Measurements from ENCODE around the gene RNF166. TPM values are rescaled to one million over a fixed set of nuclear protein-coding genes. Genes with fewer than 3 reads are reported as not detected.

RNF166 gene
- total and polyA plus RNA-seq, 2 of the 13 experiments (the other 11 are each of a cell fraction or from before 2014, with no cell fraction given): 21.4 to 23.0 TPM

- TF ChIP-seq ZXDC (CRISPR knock-in tag; IDR thresholded peaks at IDR 0.05) (no peak), GFI1 (CRISPR knock-in tag; IDR thresholded peaks at IDR 0.05; ENCODE audit: borderline replicate concordance) (peak; percentile 84; the same call in 1 of the 2 replicates), ZNF160 (CRISPR knock-in tag; IDR thresholded peaks at IDR 0.05) (peak; percentile 93; the same call in 1 of the 2 replicates), ISL2 (CRISPR knock-in tag; IDR thresholded peaks at IDR 0.05) (peak; percentile 57), ATF3 (CRISPR knock-in tag; IDR thresholded peaks at IDR 0.05) (peak; percentile 67), GATAD2A (CRISPR knock-in tag; IDR thresholded peaks at IDR 0.05) (no peak; the same call in 1 of the 2 replicates), SKI (IDR thresholded peaks at IDR 0.05; ENCODE audit: partially characterized antibody) (peak; percentile 67), ZNF180 (CRISPR knock-in tag; IDR thresholded peaks at IDR 0.05; ENCODE audit: borderline replicate concordance, low read depth) (0 out of 2 replicates have a peak, but pooled peaks have one; percentile 37), THAP11 (CRISPR knock-in tag; IDR thresholded peaks at IDR 0.05) (peak; percentile 85), ZUFSP (CRISPR knock-in tag; IDR thresholded peaks at IDR 0.05; ENCODE audit: borderline replicate concordance) (no peak), KLF12 (CRISPR knock-in tag; IDR thresholded peaks at IDR 0.05; ENCODE audit: borderline replicate concordance) (peak; percentile 72; the same call in 1 of the 2 replicates), ZNF557 (CRISPR knock-in tag; IDR thresholded peaks at IDR 0.05) (no peak), ZNF484 (CRISPR knock-in tag; IDR thresholded peaks at IDR 0.05; ENCODE audit: borderline replicate concordance, low read depth) (no peak; the same call in 1 of the 2 replicates), ZC3H13 (CRISPR knock-in tag; IDR thresholded peaks at IDR 0.05) (no peak; the same call in 1 of the 2 replicates), ZNF574 (CRISPR knock-in tag; IDR thresholded peaks at IDR 0.05) (peak; percentile 91), ZFX (CRISPR knock-in tag; IDR thresholded peaks at IDR 0.05; ENCODE audit: low read depth) (peak; percentile 93), HNF4A (CRISPR knock-in tag; IDR thresholded peaks at IDR 0.05) (peak; percentile 48; the same call in 1 of the 2 replicates), AGO2 (optimal IDR thresholded peaks at IDR 0.05; ENCODE audit: low read depth, low read length) (peak; percentile 85), ELF4 (CRISPR knock-in tag; IDR thresholded peaks at IDR 0.05; ENCODE audit: borderline replicate concordance) (0 out of 2 replicates have a peak, but pooled peaks have one; percentile 64), TCF7 (IDR thresholded peaks at IDR 0.05; ENCODE audit: low read depth) (no peak), CCAR2 (optimal IDR thresholded peaks at IDR 0.05; ENCODE audit: low read depth, low read length) (no peak), ZNF570 (CRISPR knock-in tag; IDR thresholded peaks at IDR 0.05; ENCODE audit: borderline replicate concordance) (no peak), ZNF225 (CRISPR knock-in tag; IDR thresholded peaks at IDR 0.05) (peak; percentile 88; the same call in 1 of the 2 replicates)
Measured at GRCh38 chr16:88662843-88663606, 43.2 kb downstream of the RNF166 start, which contains the start of gene MVD (continued).
